ENCODE results near the gene TCF12.
A peak's percentile ranks its signal among the peaks of the same experiment; 100 is the strongest.

Gene TCF12

GRCh38 chr15:57183614-57184344 lies 265.3 kb downstream of the TCF12 start:
- no peak for DNase-seq

- no peak for DNase-seq
Observed at GRCh38 chr15:57184502-57184901, 266.1 kb downstream of the TCF12 start.

GRCh38 chr15:57185507-57186074 lies 267.1 kb downstream of the TCF12 start:
- DNase-seq, result no peak

GRCh38 chr15:57189466-57189865 lies 271.0 kb downstream of the TCF12 start:
- DNase-seq, result no peak

GRCh38 chr15:57190208-57190607 lies 271.8 kb downstream of the TCF12 start:
- DNase-seq, result no peak

- DNase-seq, result no peak
Observed at GRCh38 chr15:57193161-57193560, 274.7 kb downstream of the TCF12 start.

GRCh38 chr15:57195326-57195725 lies 276.9 kb downstream of the TCF12 start:
- no peak for DNase-seq

- DNase-seq, result no peak
Observed at GRCh38 chr15:57196865-57197264, 278.4 kb downstream of the TCF12 start.

GRCh38 chr15:57198131-57198530 lies 279.7 kb downstream of the TCF12 start:
- DNase-seq, result no peak

- no peak for DNase-seq
Observed at GRCh38 chr15:57198654-57199291, 280.3 kb downstream of the TCF12 start.

GRCh38 chr15:57201578-57201977 lies 283.1 kb downstream of the TCF12 start:
- DNase-seq, result no peak

GRCh38 chr15:57203906-57204305 lies 285.5 kb downstream of the TCF12 start:
- DNase-seq, result no peak

- DNase-seq, result no peak
Observed at GRCh38 chr15:57205027-57205855, 286.8 kb downstream of the TCF12 start.

- DNase-seq, result no peak
Observed at GRCh38 chr15:57205996-57206395, 287.6 kb downstream of the TCF12 start.

GRCh38 chr15:57213862-57214261 lies 295.4 kb downstream of the TCF12 start:
- peak; percentile 11 to 58 for DNase-seq

- DNase-seq, result no peak
Observed at GRCh38 chr15:57215326-57215725, 296.9 kb downstream of the TCF12 start.

- DNase-seq, result no peak
Observed at GRCh38 chr15:57215881-57216280, 297.4 kb downstream of the TCF12 start.

- no peak for DNase-seq
Observed at GRCh38 chr15:57216288-57216687, 297.8 kb downstream of the TCF12 start.

GRCh38 chr15:57217778-57218598 lies 299.5 kb downstream of the TCF12 start:
- DNase-seq, result no peak

GRCh38 chr15:57218826-57219576 lies 300.6 kb downstream of the TCF12 start:
- DNase-seq, result peak; percentile 9 to 12

- DNase-seq, result no peak
Observed at GRCh38 chr15:57220205-57220604, 301.8 kb downstream of the TCF12 start.

GRCh38 chr15:57221134-57221533 lies 302.7 kb downstream of the TCF12 start:
- no peak for DNase-seq
